Neural crest cell (in vitro differentiated cells): ENCODE results near the gene SPTB. TPM values are rescaled to one million over a fixed set of nuclear protein-coding genes. Genes with fewer than 3 reads are reported as not detected.

Experiments
- DNase-seq: peaks from one replicate; pipeline ENCODE4 v3.0.0; 2021; ENCODE audit warnings: low read depth, mixed read lengths, low spot score
- H3K27ac Mint-ChIP-seq: one replicate; pipeline ENCODE4 v1.8.0; 2021; ENCODE audit warnings: mild to moderate bottlenecking, mixed read lengths; ENCODE audit not compliant: unreplicated experiment
- H3K27me3 Mint-ChIP-seq: 2 replicates; pipeline ENCODE4 v1.8.0; 2021; ENCODE audit warnings: low read depth, mild to moderate bottlenecking, mixed read lengths
- H3K36me3 Mint-ChIP-seq: 2 replicates; pipeline ENCODE4 v1.8.0; 2021; ENCODE audit warnings: low read depth, mild to moderate bottlenecking, mixed read lengths
- H3K4me1 Mint-ChIP-seq: 2 replicates; pipeline ENCODE4 v1.8.0; 2021; ENCODE audit warnings: mixed read lengths
- H3K4me3 Mint-ChIP-seq: one replicate; pipeline ENCODE4 v1.8.0; 2021; ENCODE audit warnings: mild to moderate bottlenecking, mixed read lengths
- H3K9me3 Mint-ChIP-seq: 2 replicates; pipeline ENCODE4 v1.8.0; 2021; ENCODE audit warnings: mixed read lengths
- CTCF ChIP-seq: fragments of 200-600 bp; sonication (generic); conservative IDR thresholded peaks from 2 replicates; pipeline ENCODE4 v1.5.0; 2021; ENCODE audit warnings: antibody characterized with exemption, mild to moderate bottlenecking
- total RNA-seq: library from RNA; stranded (reverse); gene quantifications from 2 replicates; pipeline ENCODE4 v1.2.1, GENCODE V29; 2021

Gene SPTB
- total RNA-seq, 1 donor from 2014 or later, result 0.16 TPM

GRCh38 chr14:64831419-64831818, 48.3 kb downstream of the SPTB start:
- Mint-ChIP-seq H3K36me3 (no peaks in the 10 kb centered on the region), H3K27ac (no peak overlapping the region), H3K9me3 (no peaks in the 10 kb centered on the region), H3K4me1 (no peaks in the 10 kb centered on the region), H3K4me3 (no peak overlapping the region), H3K27me3 (peaks cover 24% of the 10 kb centered on the region)
- no peak for DNase-seq
- no peak for TF ChIP-seq CTCF

GRCh38 chr14:64830961-64831360, 48.7 kb downstream of the SPTB start:
- Mint-ChIP-seq H3K4me1 (no peaks in the 10 kb centered on the region), H3K9me3 (no peaks in the 10 kb centered on the region), H3K4me3 (no peak overlapping the region), H3K36me3 (no peaks in the 10 kb centered on the region), H3K27ac (no peak overlapping the region), H3K27me3 (peaks cover 26% of the 10 kb centered on the region)
- TF ChIP-seq CTCF, result no peak
- DNase-seq, result no peak

- Mint-ChIP-seq H3K27ac (no peak overlapping the region), H3K9me3 (no peaks in the 10 kb centered on the region), H3K4me3 (no peak overlapping the region), H3K36me3 (no peaks in the 10 kb centered on the region), H3K27me3 (peaks cover 39% of the 10 kb centered on the region), H3K4me1 (peaks cover 4% of the 10 kb centered on the region)
- no peak for TF ChIP-seq CTCF
- DNase-seq, result no peak
These were observed 51.6 kb downstream of the SPTB start for GRCh38 chr14:64828071-64828470.

- no peak overlapping the region for H3K27ac Mint-ChIP-seq
- no peak overlapping the region for H3K4me3 Mint-ChIP-seq
- no peaks in the 10 kb centered on the region for H3K36me3 Mint-ChIP-seq
- peaks cover 39% of the 10 kb centered on the region for H3K27me3 Mint-ChIP-seq
- H3K4me1 Mint-ChIP-seq, result peaks cover 6% of the 10 kb centered on the region
- no peak for DNase-seq
- no peak for TF ChIP-seq CTCF
- no peaks in the 10 kb centered on the region for H3K9me3 Mint-ChIP-seq
These were observed 52.9 kb downstream of the SPTB start for GRCh38 chr14:64826845-64827244.

GRCh38 chr14:64826333-64826732, 53.4 kb downstream of the SPTB start:
- DNase-seq, result no peak
- Mint-ChIP-seq H3K36me3 (no peaks in the 10 kb centered on the region), H3K4me1 (peaks cover 6% of the 10 kb centered on the region), H3K27ac (no peak overlapping the region), H3K4me3 (no peak overlapping the region), H3K27me3 (peaks cover 39% of the 10 kb centered on the region), H3K9me3 (no peaks in the 10 kb centered on the region)
- TF ChIP-seq CTCF, result no peak

GRCh38 chr14:64825509-64825908, 54.2 kb downstream of the SPTB start:
- DNase-seq, result no peak
- TF ChIP-seq CTCF, result no peak
- Mint-ChIP-seq H3K4me3 (no peak overlapping the region), H3K36me3 (no peaks in the 10 kb centered on the region), H3K27ac (no peak overlapping the region), H3K27me3 (peaks cover 39% of the 10 kb centered on the region), H3K4me1 (peaks cover 6% of the 10 kb centered on the region), H3K9me3 (no peaks in the 10 kb centered on the region)
